Pulmonary artery endothelial cell (primary cell): ENCODE measurements around the gene CYP4F12. TPM values are rescaled to one million over a fixed set of nuclear protein-coding genes. Genes with fewer than 3 reads are reported as not detected.
"Not testable (repeated sequence)": the region's sequence is repeated elsewhere in the genome, so short reads cannot be mapped to it uniquely, and the experiment has no call there.

Experiments
- DNase-seq: peaks from one replicate; pipeline ENCODE4 v3.0.0-alpha.2; 2011; ENCODE audit warnings: low read depth, low spot score
- total RNA-seq: library from RNA; depleted of rRNA; stranded (reverse); fragments of >200 nt; gene quantifications from 2 replicates; pipeline ENCODE4 v1.2.3, GENCODE V29; 2014

Gene CYP4F12
- total RNA-seq, 1 donor from 2014 or later = not detected

GRCh38 chr19:15650123-15650522, 22.8 kb upstream of the CYP4F12 start:
- DNase-seq = not testable (repeated sequence)

DNA sequence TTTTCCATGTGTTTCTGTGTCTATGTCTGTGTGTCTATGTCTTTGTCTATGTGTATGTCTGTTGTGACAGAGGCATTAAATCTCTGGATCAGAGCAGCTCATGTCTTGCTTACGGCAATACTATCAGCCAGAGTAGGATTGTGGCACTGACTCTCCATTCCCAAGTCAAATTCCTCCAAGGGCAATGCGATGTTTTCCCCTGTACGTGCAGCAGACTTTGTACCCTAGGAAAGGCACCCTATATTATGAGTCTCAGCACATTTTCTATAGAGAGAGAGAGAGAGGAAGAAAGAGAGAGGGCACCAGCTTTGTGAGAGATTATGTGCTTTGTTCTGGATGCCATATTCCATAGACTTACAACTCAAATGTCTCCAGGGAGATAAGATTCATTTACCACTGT, 21.1 kb upstream of the CYP4F12 start:
- no peak for DNase-seq

GRCh38 chr19:15652559-15653278, 20.2 kb upstream of the CYP4F12 start:
- DNase-seq = no peak

DNA sequence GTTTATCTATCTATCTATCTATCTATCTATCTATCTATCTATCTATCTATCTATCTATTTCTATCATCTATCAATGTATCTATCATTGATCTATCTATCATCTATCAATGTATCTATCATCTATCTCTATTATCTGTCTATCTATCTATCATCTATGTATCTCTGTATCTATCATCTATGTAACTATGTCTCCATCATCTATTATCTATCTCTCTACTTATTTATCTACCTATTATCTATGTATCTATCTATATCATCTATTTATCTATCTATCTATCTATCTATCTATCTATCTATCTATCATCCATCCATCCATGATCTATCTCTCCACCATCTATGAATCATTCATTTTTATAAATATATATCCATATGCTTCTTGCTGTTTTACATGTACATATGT, 16.4 kb upstream of the CYP4F12 start:
- DNase-seq = no peak

- DNase-seq = no peak
These were observed 9.6 kb upstream of the CYP4F12 start for GRCh38 chr19:15663247-15663646.

DNA sequence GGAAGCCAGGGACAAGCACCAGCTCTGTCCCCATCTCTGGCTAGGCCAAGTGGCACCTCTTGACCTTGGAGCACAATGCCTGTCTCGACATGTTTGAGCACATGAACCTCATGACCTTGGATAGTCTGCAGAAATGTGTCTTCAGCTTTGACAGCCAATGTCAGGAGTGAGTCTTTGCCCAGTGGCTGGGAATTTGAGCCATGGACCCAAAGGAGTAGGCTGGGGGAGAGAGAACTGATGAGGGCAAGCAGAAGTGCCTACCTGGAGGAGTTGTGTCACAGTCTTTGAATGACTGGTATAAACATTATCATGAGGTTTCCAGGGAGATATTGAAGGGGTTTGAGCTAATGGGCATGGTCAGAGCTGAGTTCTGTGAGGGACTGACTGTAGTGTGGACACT, 6.7 kb upstream of the CYP4F12 start:
- DNase-seq = no peak

- DNase-seq = no peak
These were observed 6.0 kb upstream of the CYP4F12 start for GRCh38 chr19:15666883-15667282.

GRCh38 chr19:15669440-15669839, 3.4 kb upstream of the CYP4F12 start:
- no peak for DNase-seq

- DNase-seq = no peak
These were observed 3.0 kb upstream of the CYP4F12 start for GRCh38 chr19:15669891-15670290.

GRCh38 chr19:15671237-15671821, 1.6 kb upstream of the CYP4F12 start:
- DNase-seq = no peak

GRCh38 chr19:15671891-15672579, 852 bp upstream of the CYP4F12 start:
- DNase-seq = no peak

GRCh38 chr19:15673176-15673654, 328 bp downstream of the CYP4F12 start:
- DNase-seq = no peak

DNA sequence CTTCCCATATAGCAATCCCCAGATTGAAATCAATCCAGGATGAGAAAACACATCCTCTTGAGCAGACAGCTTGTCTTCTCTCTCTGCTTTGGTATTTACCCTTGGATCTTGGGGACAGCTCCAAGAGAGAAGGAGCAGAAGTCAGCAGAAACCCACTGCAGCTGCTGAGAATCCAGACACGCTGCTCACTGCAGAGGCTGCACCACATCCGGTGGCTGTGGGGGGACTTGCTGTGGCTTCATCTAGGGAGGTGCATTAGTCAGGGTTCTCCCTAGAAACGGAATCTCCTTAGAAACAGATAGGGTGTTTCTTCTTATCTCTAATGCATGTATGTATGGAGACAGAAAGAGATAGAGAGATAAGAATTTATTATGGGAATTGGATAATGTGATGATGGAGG, 2.7 kb downstream of the CYP4F12 start:
- DNase-seq = no peak

DNA sequence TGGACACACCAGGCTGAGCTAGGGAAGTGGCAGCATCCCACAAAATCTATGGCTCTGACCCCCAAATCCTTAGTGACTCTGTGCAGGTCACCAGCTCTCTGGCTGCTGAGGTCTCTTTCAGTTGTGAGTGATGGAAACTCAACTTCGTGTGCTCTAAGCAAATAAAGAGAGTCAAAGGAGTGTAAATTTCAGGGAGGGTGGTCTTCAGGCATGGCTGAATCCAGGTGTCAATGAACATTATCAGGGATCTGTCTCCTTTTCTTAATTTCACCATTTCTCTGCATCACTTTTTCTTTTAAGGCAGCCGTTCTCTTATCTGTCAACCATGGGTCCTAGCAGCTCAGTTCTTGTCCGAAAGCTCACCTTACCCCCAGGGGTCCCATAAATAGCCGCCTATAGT, 6.2 kb downstream of the CYP4F12 start:
- DNase-seq = no peak

DNA sequence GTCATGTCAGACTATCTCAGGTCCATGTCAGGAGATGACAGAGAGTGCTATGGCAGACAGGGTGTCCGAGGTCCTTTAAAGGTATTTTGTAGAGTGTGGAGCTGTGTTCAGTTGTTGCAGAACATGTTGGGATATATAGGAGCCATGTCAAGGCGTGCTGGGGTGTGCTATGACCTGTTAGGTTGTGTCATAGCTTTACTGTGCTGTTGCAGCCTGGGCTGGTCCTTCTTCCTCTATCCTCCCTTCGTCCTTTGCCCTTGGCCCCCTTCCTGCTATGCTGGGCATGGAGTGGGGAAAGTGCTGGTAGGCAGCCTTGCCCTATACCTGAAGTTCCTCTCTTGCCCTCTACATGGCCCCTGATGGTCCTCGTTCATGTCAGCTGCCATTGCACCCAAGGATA, 7.0 kb downstream of the CYP4F12 start:
- not testable (repeated sequence) for DNase-seq

GRCh38 chr19:15680478-15681322, 7.8 kb downstream of the CYP4F12 start:
- DNase-seq = no peak

GRCh38 chr19:15683411-15683810, 10.5 kb downstream of the CYP4F12 start:
- no peak for DNase-seq

DNA sequence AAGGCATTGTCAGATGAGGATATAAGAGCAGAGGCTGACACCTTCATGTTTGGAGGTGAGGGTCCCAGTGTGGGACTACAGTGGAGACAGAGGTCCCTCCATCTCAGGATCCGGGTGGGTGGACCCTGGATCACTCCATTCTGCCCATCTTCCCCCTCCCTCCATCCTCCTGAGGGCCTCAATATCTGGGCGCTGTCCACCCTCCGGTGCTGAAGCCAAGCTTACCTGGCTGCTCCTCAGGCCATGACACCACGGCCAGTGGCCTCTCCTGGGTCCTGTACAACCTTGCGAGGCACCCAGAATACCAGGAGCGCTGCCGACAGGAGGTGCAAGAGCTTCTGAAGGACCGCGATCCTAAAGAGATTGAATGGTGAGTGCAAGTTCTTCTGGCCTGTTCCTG, 11.9 kb downstream of the CYP4F12 start:
- no peak for DNase-seq

DNA sequence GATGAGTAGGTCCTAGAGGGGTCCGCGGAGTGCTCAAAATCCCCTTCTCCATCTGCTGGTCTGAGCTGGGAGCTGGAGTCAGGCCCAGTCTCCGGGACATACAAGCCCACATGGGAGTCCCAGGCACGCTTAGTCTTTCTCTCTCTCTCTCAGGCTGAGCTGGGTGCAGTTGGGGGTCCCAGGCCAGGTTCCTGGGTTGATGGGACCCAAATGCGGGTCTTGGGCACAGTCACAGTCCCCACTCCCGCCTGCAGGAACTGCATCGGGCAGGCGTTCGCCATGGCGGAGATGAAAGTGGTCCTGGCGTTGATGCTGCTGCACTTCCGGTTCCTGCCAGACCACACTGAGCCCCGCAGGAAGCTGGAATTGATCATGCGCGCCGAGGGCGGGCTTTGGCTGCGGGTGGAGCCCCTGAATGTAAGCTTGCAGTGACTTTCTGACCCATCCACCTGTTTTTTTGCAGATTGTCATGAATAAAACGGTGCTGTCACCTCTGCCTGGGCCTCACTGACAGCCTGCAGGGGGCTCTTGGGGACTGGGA, 23.8 kb downstream of the CYP4F12 start:
- DNase-seq = no peak

DNA sequence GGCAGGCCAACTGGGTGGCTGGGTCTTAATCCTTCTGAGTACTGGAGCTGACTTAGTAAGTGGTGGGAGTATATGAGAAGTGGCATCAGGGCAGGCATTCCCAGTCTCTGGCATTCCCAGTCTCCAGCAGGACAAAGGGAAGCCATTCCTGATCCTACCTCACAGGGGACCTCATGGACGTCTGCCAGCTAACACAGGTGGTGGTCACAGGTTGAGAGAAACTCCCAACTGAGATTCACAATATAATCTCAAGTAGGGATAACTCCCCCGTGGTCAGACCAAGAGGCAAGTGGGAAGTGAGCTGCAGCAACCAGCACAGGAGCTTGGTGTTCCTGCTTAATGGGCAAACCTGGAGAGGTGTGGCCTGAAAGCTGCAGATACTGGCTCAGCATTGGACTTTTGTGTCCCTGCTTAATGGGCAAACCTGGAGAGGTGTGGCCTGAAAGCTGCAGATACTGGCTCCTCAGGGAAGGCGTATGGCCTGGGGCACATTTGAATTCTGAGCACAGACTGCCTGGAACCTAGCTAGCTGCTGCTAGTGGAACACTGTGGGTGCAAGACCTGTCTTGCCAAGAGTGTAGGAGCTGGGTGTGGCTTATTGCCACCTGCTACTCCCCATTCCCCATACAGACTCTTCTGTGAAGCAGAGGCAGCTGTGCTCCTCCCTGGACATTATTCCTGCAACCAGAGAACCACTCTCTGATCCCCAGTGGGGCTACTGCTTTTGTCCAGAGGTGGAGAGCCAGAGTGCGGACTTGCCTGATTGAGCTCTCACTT, 29.1 kb downstream of the CYP4F12 start:
- DNase-seq = no peak

- peak; percentile 72 for DNase-seq
These were observed 29.6 kb downstream of the CYP4F12 start for GRCh38 chr19:15702534-15702930.
